GM12878 (cell line): ENCODE data around the gene SACM1L. TPM values are rescaled to one million over a fixed set of nuclear protein-coding genes. Genes with fewer than 3 reads are reported as not detected.

Experiments used
- ATAC-seq: fragments of 200-7000 bp; cut with Tn5 transposase; 3 replicates; pipeline ENCODE4 v1.9.1; 2020; ENCODE audit warnings: mild to moderate bottlenecking, moderate library complexity
- BruUV-seq: library from RNA; stranded (reverse); fragments of 400-500 nt; replicated peaks from 2 replicates; lab custom pipeline; 2021; lab: Mats Ljungman, UMichigan
- CTCF ChIA-PET: fragments of 300-600 bp; sonication (Branson Sonifier 250); formaldehyde crosslinking; extraction: SDS; loops from one replicate; lab custom pipeline; 2021; ENCODE audit warnings: inconsistent platforms; lab: Yijun Ruan, JAX
- POLR2A ChIA-PET: fragments of 350-600 bp; formaldehyde crosslinking; extraction: SDS; loops from one replicate; lab custom pipeline; 2021; ENCODE audit warnings: inconsistent platforms; lab: Charles Lee
- RAD21 ChIA-PET: fragments of 300-600 bp; sonication (Branson Sonifier 250); formaldehyde crosslinking; loops from one replicate; lab custom pipeline; 2023; ENCODE audit warnings: antibody characterized with exemption; ENCODE audit not compliant: unreplicated experiment; lab: Charles Lee
- SMC1A ChIA-PET: fragments of 300-600 bp; sonication (Branson Sonifier 250); formaldehyde crosslinking; loops from one replicate; lab custom pipeline; 2023; ENCODE audit not compliant: unreplicated experiment, uncharacterized antibody; lab: Charles Lee
- DNase-seq: peaks from one replicate; pipeline ENCODE4 v3.0.0-alpha.2; 2011; ENCODE audit warnings: low read depth, low spot score
- FAIRE-seq: peaks from 3 replicates; lab custom pipeline; 2011; peaks lifted over from hg19 to GRCh38; lab: Jason Lieb, UNC
- H2AFZ ChIP-seq: 2 replicates; pipeline ENCODE4 v1.6.0; 2011; ENCODE audit warnings: low read depth, low read length, control low read depth; ENCODE audit not compliant: control insufficient read depth
- H3K27ac ChIP-seq: 2 replicates; pipeline ENCODE4 v1.5.1; 2011; ENCODE audit warnings: control low read depth; ENCODE audit not compliant: control insufficient read depth, insufficient read depth
- H3K27me3 ChIP-seq, 2 experiments: replicated peaks in 1 of 2; 2 replicates each; pipeline versions ENCODE4 v1.6.0 to v1.6.1; 2011; ENCODE audit warnings: low read length in 1 of 2; ENCODE audit not compliant: control insufficient read depth in 2 of 2, insufficient read depth in 2 of 2
- H3K36me3 ChIP-seq, 2 experiments: 2 replicates each; pipeline ENCODE4 v1.5.1; 2011; ENCODE audit warnings: low read length in 1 of 2; ENCODE audit not compliant: control insufficient read depth in 2 of 2, insufficient read depth in 2 of 2
- H3K4me1 ChIP-seq: 2 replicates; pipeline ENCODE4 v1.6.1; 2011; ENCODE audit warnings: mild to moderate bottlenecking, low read length, moderate library complexity, mixed read lengths; ENCODE audit not compliant: control insufficient read depth, insufficient read depth
- H3K4me2 ChIP-seq: 2 replicates; pipeline ENCODE4 v1.6.0; 2011; ENCODE audit warnings: control low read depth; ENCODE audit not compliant: control insufficient read depth, insufficient read depth
- H3K4me3 ChIP-seq: fragments of 200-600 bp; sonication (generic); 2 replicates; pipeline ENCODE4 v1.5.1; 2016
- H3K79me2 ChIP-seq: 2 replicates; pipeline ENCODE4 v1.6.0; 2011; ENCODE audit warnings: low read length; ENCODE audit not compliant: control insufficient read depth, insufficient read depth
- H3K9ac ChIP-seq: 2 replicates; pipeline ENCODE4 v1.8.0; 2011; ENCODE audit warnings: low read length, control low read depth, mixed read lengths; ENCODE audit not compliant: control insufficient read depth, insufficient read depth
- H3K9me3 ChIP-seq: replicated peaks from 3 replicates; pipeline ENCODE4 v1.5.1; 2011; ENCODE audit warnings: mild to moderate bottlenecking, low read length; ENCODE audit not compliant: control insufficient read depth, insufficient read depth
- H4K20me1 ChIP-seq: 2 replicates; pipeline ENCODE4 v1.6.0; 2011; ENCODE audit not compliant: control insufficient read depth, insufficient read depth
- BRCA1 ChIP-seq: IDR thresholded peaks from 2 replicates; pipeline ENCODE4 v1.6.1; 2011; ENCODE audit warnings: low read depth, low read length, improper control_type of control experiment
- CHD2 ChIP-seq: IDR thresholded peaks from 2 replicates; pipeline ENCODE4 v1.6.1; 2011; ENCODE audit warnings: low read depth, low read length, improper control_type of control experiment, borderline replicate concordance
- HCFC1 ChIP-seq: fragments of 150-350 bp; IDR thresholded peaks from 2 replicates; pipeline ENCODE4 v1.6.1; 2014; ENCODE audit warnings: low read length
- HDAC6 ChIP-seq: fragments of 200-600 bp; sonication (generic); IDR thresholded peaks from one replicate; pipeline ENCODE4 v1.8.0; 2017; ENCODE audit warnings: antibody characterized with exemption; ENCODE audit not compliant: unreplicated experiment
- IKZF2 ChIP-seq, 2 experiments: fragments of 450-650 bp; IDR thresholded peaks; 2 replicates each; pipeline ENCODE4 v1.6.1; 2017; ENCODE audit warnings: mild to moderate bottlenecking in 2 of 2, moderate library complexity in 2 of 2
- MEF2A ChIP-seq: IDR thresholded peaks from 2 replicates; pipeline ENCODE4 v1.6.1; 2011; ENCODE audit warnings: low read depth, mild to moderate bottlenecking, low read length, moderate library complexity; ENCODE audit not compliant: insufficient read depth
- MEF2B ChIP-seq: fragments of 450-650 bp; IDR thresholded peaks from 2 replicates; pipeline ENCODE4 v1.6.1; 2018; ENCODE audit warnings: mild to moderate bottlenecking, moderate library complexity; ENCODE audit not compliant: partially characterized antibody, poor library complexity, severe bottlenecking
- MTA2 ChIP-seq: fragments of 450-650 bp; IDR thresholded peaks from 2 replicates; pipeline ENCODE4 v1.6.1; 2016; ENCODE audit warnings: low read depth, mild to moderate bottlenecking, moderate library complexity
- NRF1 ChIP-seq: conservative IDR thresholded peaks from 2 replicates; pipeline ENCODE4 v1.6.1; 2011; ENCODE audit warnings: mild to moderate bottlenecking, low read depth, low read length, improper control_type of control experiment
- PAX5 ChIP-seq: IDR thresholded peaks from 2 replicates; pipeline ENCODE4 v1.6.1; 2011; ENCODE audit warnings: low read depth, low read length, borderline replicate concordance
- PML ChIP-seq: IDR thresholded peaks from 2 replicates; pipeline ENCODE4 v1.6.1; 2012; ENCODE audit warnings: low read length, inconsistent platforms
- RAD21 ChIP-seq: IDR thresholded peaks from 2 replicates; pipeline ENCODE4 v1.6.1; 2011; ENCODE audit warnings: mild to moderate bottlenecking, low read depth, low read length, moderate library complexity; ENCODE audit not compliant: insufficient read depth
- SIN3A ChIP-seq: IDR thresholded peaks from 2 replicates; pipeline ENCODE4 v1.6.1; 2012; ENCODE audit warnings: low read depth, low read length, improper control_type of control experiment
- SREBF1 ChIP-seq: IDR thresholded peaks from 2 replicates; pipeline ENCODE4 v1.6.1; 2012; ENCODE audit warnings: mild to moderate bottlenecking, low read length
- ZNF217 ChIP-seq: fragments of 450-650 bp; IDR thresholded peaks from 2 replicates; pipeline ENCODE4 v1.6.1; 2017; ENCODE audit warnings: antibody characterized with exemption, mild to moderate bottlenecking
- ZNF274 ChIP-seq: IDR thresholded peaks from one replicate; pipeline ENCODE4 v1.8.0; 2011; ENCODE audit not compliant: insufficient read length, insufficient read depth
- WGBS: methylation state at CpG from one replicate; pipeline ENCODE4 v1.1.6; 2016; ENCODE audit warnings: low lambda C conversion rate; ENCODE audit not compliant: insufficient replicate concordance, insufficient coverage; ENCODE audit errors: missing lambda C conversion rate; 5-methylcytosine and 5-hydroxymethylcytosine counted together
- in situ Hi-C: fragments of 300-500 bp; cut with MboI; formaldehyde crosslinking; loops from 9 replicates; pipeline ENCODE4 v1.14.3; 2018; ENCODE audit warnings: mixed read lengths
- intact Hi-C: fragments of 100-400 bp; cut with micrococcal nuclease; formaldehyde crosslinking; loops from one replicate; pipeline ENCODE4 v1.14.2; 2022; ENCODE audit not compliant: unreplicated experiment
- polyA plus RNA-seq, 11 experiments: library from polyadenylated mRNA; depleted of rRNA in 4 of 11; unstranded in 6 of 11; stranded (reverse) in 5 of 11; fragments of >200 nt; fragmentation: Nextera tagmentation in 4 of 11; fragmentation: Illumina TruSeq in 1 of 11; extraction: Ambion mirVana in 4 of 11; extraction: Trizol in 1 of 11; gene quantifications; 1 replicate in 1 of 11; 2 replicates in 10 of 11; pipeline versions ENCODE4 v1.2.1 to v1.2.3, GENCODE V29; 2011 to 2016; ENCODE audit warnings: inconsistent platforms in 2 of 11, missing spikeins in 2 of 11, low read depth in 1 of 11
- total RNA-seq, 4 experiments: library from RNA; depleted of rRNA in 3 of 4; stranded (reverse); fragments of >200 nt in 3 of 4; fragmentation: Illumina TruSeq in 1 of 4; extraction: Trizol in 1 of 4; gene quantifications; 2 replicates each; pipeline versions ENCODE4 v1.2.1 to v1.2.3, GENCODE V29; 2013 to 2021
- TF ChIP-seq, protein P1 (sequence below): fragments of 450-650 bp; IDR thresholded peaks from 2 replicates; pipeline ENCODE4 v1.6.1; 2017; ENCODE audit warnings: borderline replicate concordance
- TF ChIP-seq, protein P2 (sequence below): IDR thresholded peaks from 2 replicates; pipeline ENCODE4 v1.6.1; 2011; ENCODE audit warnings: low read depth, mild to moderate bottlenecking, low read length, moderate library complexity, borderline replicate concordance; ENCODE audit errors: extremely low read depth
- TF ChIP-seq, protein P3 (sequence below): IDR thresholded peaks from 2 replicates; pipeline ENCODE4 v1.6.1; 2012; ENCODE audit warnings: mild to moderate bottlenecking, low read depth, low read length

The SACM1L gene
- total and polyA plus RNA-seq, 10 of the 15 experiments (the other 5 are each of a cell fraction or from before 2014, with no cell fraction given), result 16.5 to 48.3 (median 28.9) TPM

DNA sequence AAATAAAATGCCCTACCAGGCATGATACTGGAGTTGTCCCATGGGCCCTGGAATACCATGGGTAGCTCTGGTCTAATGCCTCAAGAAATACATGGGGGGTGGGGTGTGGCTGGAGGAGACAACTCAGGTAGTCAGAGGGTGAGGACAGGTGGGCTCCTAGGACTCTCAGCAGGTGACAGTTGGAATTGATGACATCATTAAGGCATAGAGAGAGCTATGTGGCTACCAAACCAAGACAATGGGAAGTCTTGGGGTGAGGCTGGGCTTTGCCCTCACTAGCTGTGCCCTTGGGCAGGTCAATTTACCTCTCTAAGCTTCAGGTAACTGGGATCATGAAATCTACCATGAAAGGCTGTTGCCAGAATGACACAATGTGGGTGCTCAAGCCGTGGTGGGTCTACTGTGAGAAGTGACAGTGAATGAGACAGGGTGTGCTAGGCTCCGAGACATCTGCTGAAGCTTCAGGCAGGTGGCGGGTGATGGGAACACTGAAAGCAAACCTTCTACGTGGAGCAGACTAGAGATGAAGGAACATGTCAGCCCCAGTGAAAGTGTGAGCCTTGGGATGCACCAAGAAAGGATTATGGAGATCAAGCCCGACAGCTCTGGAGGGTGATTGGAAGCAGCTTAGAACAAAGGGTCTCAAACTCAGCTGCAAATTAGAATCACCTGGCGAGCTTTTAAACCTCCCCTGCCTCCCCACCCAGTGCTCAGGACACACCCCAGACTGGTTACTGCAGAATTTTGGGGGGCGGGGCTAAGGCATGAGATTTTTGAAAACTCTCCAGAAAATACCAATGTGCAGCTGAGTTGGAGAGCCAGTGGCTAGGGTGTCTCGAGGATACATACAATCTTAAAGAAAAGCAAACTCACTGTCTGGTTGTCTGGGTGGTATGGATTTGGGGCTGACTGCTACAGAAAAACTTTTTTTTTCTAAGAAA is 85.7 kb downstream of the SACM1L start:
- 43% methylated on average over 8 of the region's 8 CpGs for WGBS
- in situ Hi-C loops, result no loop called here
- DNase-seq (no peak), ATAC-seq (no peak), FAIRE-seq (no peak)
- ChIA-PET POLR2A (no interaction called here), RAD21 (interaction anchor here (0.6 kb wide), 1 partner anchor 425 kb away, joined by 4 read pairs; no protein-coding TSS in a partner anchor), CTCF (interaction anchor here (0.6 to 2.0 kb wide), 4 partner anchors 155 to 304 kb away, joined by 3 to 6 read pairs (median 3); no protein-coding TSS in a partner anchor), SMC1A (interaction anchor here (0.7 to 1.1 kb wide), 3 partner anchors 26 to 264 kb away, joined by 3 to 5 read pairs (median 4); no protein-coding TSS in a partner anchor)
- H4K20me1 ChIP-seq, result no peaks in the 10 kb centered on the region
- H2AFZ ChIP-seq, result no peak overlapping the region
- BruUV-seq, result no TSS peak
- H3K27ac ChIP-seq, result no peak overlapping the region
- no peak overlapping the region for H3K4me3 ChIP-seq
- no peaks in the 10 kb centered on the region for H3K4me1 ChIP-seq
- no peaks in the 10 kb centered on the region for H3K9me3 ChIP-seq
- H3K4me2 ChIP-seq, result no peak overlapping the region
- no peaks in the 10 kb centered on the region for H3K36me3 ChIP-seq
- intact Hi-C loops, result no loop called here
- H3K79me2 ChIP-seq, result no peaks in the 10 kb centered on the region
- peaks cover 0 to 2% of the 10 kb centered on the region in 2 experiments; a peak in 1 of 4 replicates for H3K27me3 ChIP-seq
- no peak overlapping the region for H3K9ac ChIP-seq
- TF ChIP-seq HCFC1 (no peak), HDAC6 (no peak), PML (no peak), BRCA1 (no peak), SREBF1 (no peak), MTA2 (no peak), MEF2B (no peak), PAX5 (no peak), ZNF274 (no peak), ZNF217 (no peak), NRF1 (no peak), SIN3A (no peak), MEF2A (no peak), IKZF2 (IDR thresholded peaks at IDR 0.05) (no peak), CHD2 (no peak), RAD21 (no peak)
- TF ChIP-seq, protein P1, sequence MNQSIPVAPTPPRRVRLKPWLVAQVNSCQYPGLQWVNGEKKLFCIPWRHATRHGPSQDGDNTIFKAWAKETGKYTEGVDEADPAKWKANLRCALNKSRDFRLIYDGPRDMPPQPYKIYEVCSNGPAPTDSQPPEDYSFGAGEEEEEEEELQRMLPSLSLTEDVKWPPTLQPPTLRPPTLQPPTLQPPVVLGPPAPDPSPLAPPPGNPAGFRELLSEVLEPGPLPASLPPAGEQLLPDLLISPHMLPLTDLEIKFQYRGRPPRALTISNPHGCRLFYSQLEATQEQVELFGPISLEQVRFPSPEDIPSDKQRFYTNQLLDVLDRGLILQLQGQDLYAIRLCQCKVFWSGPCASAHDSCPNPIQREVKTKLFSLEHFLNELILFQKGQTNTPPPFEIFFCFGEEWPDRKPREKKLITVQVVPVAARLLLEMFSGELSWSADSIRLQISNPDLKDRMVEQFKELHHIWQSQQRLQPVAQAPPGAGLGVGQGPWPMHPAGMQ, result no peak
- TF ChIP-seq, protein P2, sequence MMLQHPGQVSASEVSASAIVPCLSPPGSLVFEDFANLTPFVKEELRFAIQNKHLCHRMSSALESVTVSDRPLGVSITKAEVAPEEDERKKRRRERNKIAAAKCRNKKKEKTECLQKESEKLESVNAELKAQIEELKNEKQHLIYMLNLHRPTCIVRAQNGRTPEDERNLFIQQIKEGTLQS, result no peak
- TF ChIP-seq, protein P3, sequence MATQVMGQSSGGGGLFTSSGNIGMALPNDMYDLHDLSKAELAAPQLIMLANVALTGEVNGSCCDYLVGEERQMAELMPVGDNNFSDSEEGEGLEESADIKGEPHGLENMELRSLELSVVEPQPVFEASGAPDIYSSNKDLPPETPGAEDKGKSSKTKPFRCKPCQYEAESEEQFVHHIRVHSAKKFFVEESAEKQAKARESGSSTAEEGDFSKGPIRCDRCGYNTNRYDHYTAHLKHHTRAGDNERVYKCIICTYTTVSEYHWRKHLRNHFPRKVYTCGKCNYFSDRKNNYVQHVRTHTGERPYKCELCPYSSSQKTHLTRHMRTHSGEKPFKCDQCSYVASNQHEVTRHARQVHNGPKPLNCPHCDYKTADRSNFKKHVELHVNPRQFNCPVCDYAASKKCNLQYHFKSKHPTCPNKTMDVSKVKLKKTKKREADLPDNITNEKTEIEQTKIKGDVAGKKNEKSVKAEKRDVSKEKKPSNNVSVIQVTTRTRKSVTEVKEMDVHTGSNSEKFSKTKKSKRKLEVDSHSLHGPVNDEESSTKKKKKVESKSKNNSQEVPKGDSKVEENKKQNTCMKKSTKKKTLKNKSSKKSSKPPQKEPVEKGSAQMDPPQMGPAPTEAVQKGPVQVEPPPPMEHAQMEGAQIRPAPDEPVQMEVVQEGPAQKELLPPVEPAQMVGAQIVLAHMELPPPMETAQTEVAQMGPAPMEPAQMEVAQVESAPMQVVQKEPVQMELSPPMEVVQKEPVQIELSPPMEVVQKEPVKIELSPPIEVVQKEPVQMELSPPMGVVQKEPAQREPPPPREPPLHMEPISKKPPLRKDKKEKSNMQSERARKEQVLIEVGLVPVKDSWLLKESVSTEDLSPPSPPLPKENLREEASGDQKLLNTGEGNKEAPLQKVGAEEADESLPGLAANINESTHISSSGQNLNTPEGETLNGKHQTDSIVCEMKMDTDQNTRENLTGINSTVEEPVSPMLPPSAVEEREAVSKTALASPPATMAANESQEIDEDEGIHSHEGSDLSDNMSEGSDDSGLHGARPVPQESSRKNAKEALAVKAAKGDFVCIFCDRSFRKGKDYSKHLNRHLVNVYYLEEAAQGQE, result no peak
